Stimulated activated naive CD8-positive, alpha-beta T cell treated with anti-CD3 and anti-CD28 coated beads, Interleukin-15, amount 100 ng/mL, for 72 hours (primary cell): Measurements from ENCODE around the gene AKTIP.
"Not testable (repeated sequence)": the region's sequence is repeated elsewhere in the genome, so short reads cannot be mapped to it uniquely, and the experiment has no call there.

Experiments used
- ATAC-seq: fragments of 150-1000 bp; cut with Tn5 transposase; 2 replicates; pipeline ENCODE4 v1.10.0; 2021; ENCODE audit warnings: mild to moderate bottlenecking, moderate library complexity
- DNase-seq, 2 donors: peaks; one replicate each; pipeline ENCODE4 v3.0.0; 2021 to 2022
- H3K27ac Mint-ChIP-seq, 2 donors: one replicate each; pipeline ENCODE4 v1.8.0; 2022; ENCODE audit warnings: mild to moderate bottlenecking in 2 of 2, mixed read lengths in 2 of 2, moderate library complexity in 2 of 2
- H3K27me3 Mint-ChIP-seq: one replicate; pipeline ENCODE4 v1.8.0; 2022; ENCODE audit warnings: mixed read lengths
- H3K4me1 Mint-ChIP-seq: one replicate; pipeline ENCODE4 v1.8.0; 2022; ENCODE audit warnings: mild to moderate bottlenecking, mixed read lengths
- H3K4me3 Mint-ChIP-seq, 2 donors: one replicate each; pipeline ENCODE4 v1.8.0; 2022; ENCODE audit warnings: mild to moderate bottlenecking in 2 of 2, mixed read lengths in 2 of 2, moderate library complexity in 1 of 2
- H3K9me3 Mint-ChIP-seq, 2 donors: one replicate each; pipeline ENCODE4 v1.8.0; 2022; ENCODE audit warnings: mixed read lengths in 2 of 2

Gene AKTIP

DNA sequence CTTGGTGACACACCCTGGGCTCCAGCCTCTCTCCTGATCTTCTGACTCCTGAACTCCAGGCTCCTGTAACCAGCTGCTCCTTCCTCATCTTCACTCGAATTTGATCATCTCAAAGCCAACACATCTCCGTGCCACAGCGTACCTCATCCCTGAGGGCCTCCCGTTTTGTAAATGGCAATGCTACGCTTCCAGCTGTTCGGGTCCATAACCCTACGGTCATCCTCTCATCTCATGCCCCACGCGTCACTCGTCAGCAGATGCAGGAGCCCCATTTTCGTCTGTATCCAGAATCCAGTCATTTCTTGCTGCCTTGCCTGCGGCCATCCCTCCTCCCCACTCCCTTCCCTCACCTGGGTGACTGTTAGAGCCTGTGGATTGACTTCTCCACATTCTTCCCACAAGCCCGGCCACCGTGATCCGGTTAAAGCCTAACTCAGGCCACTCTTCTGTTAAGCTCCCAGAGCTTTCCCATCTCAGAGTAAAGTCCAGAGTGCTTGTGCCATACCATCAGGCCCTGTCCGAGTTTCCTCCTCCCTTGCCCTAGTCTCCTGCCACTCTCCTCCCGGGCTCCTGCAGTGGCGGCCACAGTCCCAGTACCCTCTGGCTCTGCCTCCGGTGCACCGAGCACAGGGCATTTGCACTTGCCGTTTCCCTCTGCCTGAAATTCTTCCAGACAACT is 20.3 kb upstream of the AKTIP start:
- Mint-ChIP-seq H3K27ac (peak overlapping the region in 1 of 2 donors; percentile 28), H3K27me3 (peaks cover 16% of the 10 kb centered on the region), H3K9me3 (no peaks in the 10 kb centered on the region), H3K4me1 (peaks cover 28% of the 10 kb centered on the region), H3K4me3 (no peak overlapping the region)
- ATAC-seq: no peak
- DNase-seq: no peak

DNA sequence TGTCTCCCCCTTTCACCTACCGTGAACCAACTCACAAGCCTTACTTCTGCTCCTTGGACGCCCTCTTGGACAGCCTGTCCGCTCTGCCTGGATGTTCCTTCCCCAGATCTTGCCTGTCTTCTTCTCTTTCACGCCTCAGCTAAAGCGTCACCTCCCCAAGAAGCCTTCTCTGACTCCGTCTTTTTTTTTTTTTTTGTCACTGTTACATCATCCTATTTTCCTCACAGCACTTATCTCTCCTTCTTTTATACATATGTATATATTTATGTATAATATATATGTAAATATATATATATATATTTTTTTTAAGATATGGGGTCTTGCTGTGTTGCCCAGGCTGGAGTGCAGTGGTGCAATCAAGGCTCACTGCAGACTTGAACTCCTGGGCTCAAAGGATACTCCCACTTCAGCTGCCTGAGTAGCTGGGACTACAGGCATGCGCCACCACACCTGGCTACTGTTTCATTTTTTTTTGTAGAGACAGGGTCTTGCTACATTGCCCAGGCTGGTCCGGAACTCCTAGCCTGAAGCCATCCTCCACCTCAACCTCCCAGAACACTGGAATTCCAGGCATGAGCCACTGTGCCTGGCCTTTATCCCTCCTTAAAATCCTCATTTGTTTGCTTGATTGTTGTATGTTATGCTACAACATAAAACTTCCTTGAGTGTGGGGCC is 16.5 kb upstream of the AKTIP start:
- Mint-ChIP-seq H3K4me3 (peak overlapping the region; percentile 64 to 78), H3K9me3 (no peaks in the 10 kb centered on the region), H3K4me1 (peaks cover 50% of the 10 kb centered on the region), H3K27ac (peak overlapping the region; percentile 0 to 90), H3K27me3 (peaks cover 24% of the 10 kb centered on the region)
- DNase-seq (no peak), ATAC-seq (no peak)

DNA sequence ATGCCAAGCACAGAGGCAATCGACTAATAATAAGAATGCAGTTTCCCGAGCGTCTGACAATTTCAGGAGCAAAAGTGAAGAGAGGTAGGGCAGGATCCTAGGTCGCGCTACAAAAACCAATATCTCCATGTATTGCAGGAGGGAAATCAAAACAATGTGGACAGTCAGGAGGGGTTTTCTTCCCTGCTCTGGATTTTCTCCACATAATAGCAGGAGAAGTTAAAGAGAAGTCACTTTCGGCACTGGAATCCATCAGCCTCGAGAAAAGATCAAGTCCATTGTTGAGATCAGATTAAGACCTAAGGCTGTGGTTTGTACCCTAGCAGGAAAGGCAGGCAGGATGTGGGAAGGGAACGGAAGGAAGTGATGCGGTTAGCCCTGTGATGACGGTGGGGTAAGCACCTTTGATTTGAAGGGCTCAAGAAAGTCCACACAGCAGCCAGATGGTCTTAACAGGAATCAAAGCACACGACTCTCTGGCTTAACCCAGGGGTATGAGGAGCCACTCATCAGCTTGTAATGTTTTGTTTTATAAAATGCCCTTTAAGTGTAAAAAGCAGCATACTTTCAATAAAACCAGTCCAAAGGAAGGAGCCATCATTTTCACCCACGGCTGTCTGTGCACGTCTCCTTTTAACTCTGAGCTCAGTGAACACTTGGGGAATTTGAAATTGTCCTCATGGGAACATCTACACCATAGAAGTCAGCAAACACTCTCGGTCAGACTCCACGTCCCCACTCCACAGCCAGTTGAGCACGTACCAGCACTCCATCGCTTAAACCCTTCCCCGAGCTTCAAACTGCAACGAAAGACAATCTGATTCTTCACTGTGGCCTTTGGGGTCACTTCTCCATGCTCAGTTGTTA is 15.8 kb upstream of the AKTIP start:
- peak; percentile 98 for ATAC-seq
- H3K9me3 Mint-ChIP-seq: no peaks in the 10 kb centered on the region
- peaks cover 50% of the 10 kb centered on the region for H3K4me1 Mint-ChIP-seq

DNA sequence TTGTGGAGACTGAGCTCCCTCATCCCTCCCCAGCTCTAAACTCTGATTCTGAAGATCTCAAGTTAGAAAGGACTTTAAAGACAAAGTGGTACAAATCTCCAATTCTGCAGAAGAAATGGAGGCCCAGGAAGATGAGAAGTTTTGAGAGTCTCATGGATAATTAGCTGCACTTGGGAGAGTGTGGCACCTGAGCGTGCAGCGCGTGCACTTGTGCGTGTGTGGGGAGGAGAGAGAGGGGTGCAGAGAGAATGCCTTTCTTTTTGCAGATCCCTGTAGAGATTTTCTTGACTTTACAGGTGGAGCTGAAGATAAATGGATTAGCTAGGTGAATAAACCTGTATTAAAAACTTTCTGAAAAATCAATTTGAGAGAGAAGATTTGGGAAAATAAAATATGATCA is 14.8 kb upstream of the AKTIP start:
- no peak overlapping the region for H3K27ac Mint-ChIP-seq
- H3K27me3 Mint-ChIP-seq: peaks cover 12% of the 10 kb centered on the region
- no peak for DNase-seq
- H3K4me3 Mint-ChIP-seq: peak overlapping the region; percentile 3 to 28
- peaks cover 0 to 1% of the 10 kb centered on the region in 2 donors for H3K9me3 Mint-ChIP-seq
- H3K4me1 Mint-ChIP-seq: peaks cover 50% of the 10 kb centered on the region
- no peak for ATAC-seq

More for the DNA sequence above, 15.8 kb upstream of the AKTIP start:
- peak overlapping the region; percentile 14 to 90 for H3K27ac Mint-ChIP-seq
- DNase-seq: peak; percentile 60 to 77
- H3K4me3 Mint-ChIP-seq: peak overlapping the region; percentile 64 to 78
- H3K27me3 Mint-ChIP-seq: peaks cover 20% of the 10 kb centered on the region

DNA sequence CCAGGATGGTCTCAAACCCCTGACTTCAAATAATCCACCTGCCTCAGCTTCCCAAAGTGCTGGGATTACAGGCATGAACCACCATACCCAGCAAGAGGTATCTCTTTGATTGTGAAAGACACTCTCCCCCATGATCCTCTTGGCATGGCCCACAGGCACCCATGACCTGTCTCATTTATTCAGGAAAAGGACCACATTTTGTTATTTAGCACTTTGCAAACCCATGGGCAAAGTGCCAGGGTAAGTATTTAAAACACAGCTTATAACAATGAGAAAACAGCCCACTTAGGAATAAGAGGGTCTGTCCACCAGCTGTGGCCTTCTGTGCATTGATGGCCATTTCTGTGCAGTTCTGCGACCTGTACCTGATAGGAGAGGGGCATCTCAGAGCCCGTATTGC is 12.8 kb upstream of the AKTIP start:
- H3K9me3 Mint-ChIP-seq: peaks cover 0 to 5% of the 10 kb centered on the region in 2 donors
- no peak overlapping the region for H3K27ac Mint-ChIP-seq
- DNase-seq (no peak), ATAC-seq (no peak)
- peaks cover 51% of the 10 kb centered on the region for H3K4me1 Mint-ChIP-seq
- H3K4me3 Mint-ChIP-seq: no peak overlapping the region
- H3K27me3 Mint-ChIP-seq: peaks cover 30% of the 10 kb centered on the region

DNA sequence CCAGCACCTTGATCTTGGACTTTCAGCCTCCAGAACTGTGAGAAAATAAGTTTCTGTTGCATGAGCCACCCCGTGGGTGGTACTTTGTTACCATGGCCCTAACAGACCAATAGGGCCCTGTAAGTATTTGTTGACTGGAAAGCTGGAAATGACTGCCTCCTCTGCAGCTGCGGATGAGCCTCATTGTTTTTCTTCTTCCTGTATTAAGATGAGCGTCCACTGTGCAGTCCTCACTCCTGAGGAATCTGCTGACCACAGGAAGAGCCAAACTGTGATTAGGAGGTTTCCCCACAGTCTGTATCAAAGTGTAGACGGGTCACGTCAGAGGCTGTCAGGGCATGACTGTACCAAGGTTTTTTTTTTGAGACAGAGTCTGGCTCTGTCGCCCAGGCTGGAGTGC is 12.2 kb upstream of the AKTIP start:
- H3K4me3 Mint-ChIP-seq: no peak overlapping the region
- H3K4me1 Mint-ChIP-seq: peaks cover 51% of the 10 kb centered on the region
- H3K27me3 Mint-ChIP-seq: peaks cover 32% of the 10 kb centered on the region
- DNase-seq: no peak
- no peak for ATAC-seq
- H3K27ac Mint-ChIP-seq: no peak overlapping the region
- H3K9me3 Mint-ChIP-seq: peaks cover 0 to 5% of the 10 kb centered on the region in 2 donors

DNA sequence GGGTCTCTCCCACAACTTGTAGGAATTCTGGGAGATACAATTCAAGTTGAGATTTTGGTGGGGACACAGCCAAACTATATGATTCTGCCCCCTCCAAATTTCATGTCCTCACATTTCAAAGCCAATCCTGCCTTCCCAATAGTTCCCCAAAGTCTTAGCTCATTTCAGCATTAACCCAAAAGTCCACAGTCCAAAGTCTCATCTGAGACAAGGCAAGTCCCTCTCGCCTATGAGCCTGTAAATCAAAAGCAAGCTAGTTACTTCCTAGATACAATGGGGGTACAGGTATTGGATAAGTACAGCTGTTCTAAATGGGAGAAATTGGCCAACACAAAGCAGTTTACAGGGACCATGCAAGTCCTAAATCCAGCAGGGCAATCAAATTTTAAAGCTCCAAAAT is 9.8 kb upstream of the AKTIP start:
- not testable (repeated sequence) for ATAC-seq, H3K27ac Mint-ChIP-seq, H3K4me3 Mint-ChIP-seq, DNase-seq, H3K9me3 Mint-ChIP-seq
- peaks cover 38% of the 10 kb centered on the region for H3K4me1 Mint-ChIP-seq
- peaks cover 32% of the 10 kb centered on the region for H3K27me3 Mint-ChIP-seq

DNA sequence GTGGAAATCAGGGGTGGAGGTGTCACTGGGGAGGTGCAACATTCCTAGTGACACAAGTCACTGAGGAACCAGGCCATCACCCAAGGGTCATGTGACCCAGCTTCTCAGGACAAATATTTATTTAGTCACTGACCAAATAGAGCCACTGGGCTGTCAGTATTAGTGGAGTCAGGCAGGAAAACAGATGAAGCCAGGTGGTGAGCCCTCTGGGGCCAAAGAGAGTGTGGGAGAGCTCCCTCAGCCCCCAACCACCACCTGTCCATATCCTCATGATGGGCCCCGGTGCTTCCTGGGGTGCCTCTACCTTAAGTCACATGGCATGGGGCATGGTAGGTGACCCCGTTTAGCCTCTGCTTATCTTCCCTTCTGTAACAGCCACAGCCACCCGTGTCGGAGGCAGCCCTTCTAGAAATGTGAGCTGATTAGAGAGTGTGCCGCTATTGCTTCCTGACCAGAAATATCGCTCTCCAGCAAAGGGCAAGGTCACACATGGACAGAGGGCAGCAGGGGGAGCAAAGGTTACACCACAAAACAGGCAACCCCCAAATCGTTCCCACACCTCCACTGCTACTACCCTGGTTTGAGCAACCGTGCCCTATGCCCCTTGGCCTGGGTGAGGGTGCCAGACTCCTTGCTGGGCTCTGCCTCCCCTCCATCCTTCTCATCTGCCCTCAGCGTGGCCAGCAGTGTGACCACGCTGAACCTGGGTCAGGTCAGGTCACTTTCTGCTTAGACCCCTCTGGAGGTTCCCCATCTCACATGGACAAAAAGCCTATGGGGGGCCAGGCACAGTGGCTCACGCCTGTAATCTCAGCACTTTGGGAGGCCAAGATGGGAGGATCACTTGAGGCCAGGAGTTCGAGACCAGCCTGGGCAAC is 8.6 kb upstream of the AKTIP start:
- no peak for DNase-seq
- Mint-ChIP-seq H3K9me3 (peaks cover 0 to 5% of the 10 kb centered on the region in 2 donors), H3K4me1 (peaks cover 35% of the 10 kb centered on the region), H3K27me3 (peaks cover 32% of the 10 kb centered on the region), H3K27ac (no peak overlapping the region), H3K4me3 (no peak overlapping the region)
- no peak for ATAC-seq

DNA sequence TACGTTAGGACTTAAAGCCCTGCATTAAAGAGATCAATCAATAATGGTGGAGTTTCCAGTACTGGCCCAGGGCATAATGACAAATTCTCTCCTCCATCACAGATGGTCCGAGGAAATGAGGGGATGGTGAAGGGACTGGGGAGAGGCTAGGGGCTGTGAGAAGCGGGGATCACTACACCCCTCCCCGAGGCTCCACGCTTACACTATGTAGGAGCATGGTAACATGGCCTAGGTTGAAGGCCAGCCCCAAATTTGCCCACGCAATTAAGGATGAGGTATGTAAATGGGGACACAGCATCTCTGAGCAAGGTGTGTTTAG is 8.0 kb upstream of the AKTIP start:
- Mint-ChIP-seq H3K4me3 (no peak overlapping the region), H3K4me1 (peaks cover 35% of the 10 kb centered on the region), H3K27me3 (peaks cover 29% of the 10 kb centered on the region), H3K27ac (no peak overlapping the region), H3K9me3 (peaks cover 0 to 5% of the 10 kb centered on the region in 2 donors)
- ATAC-seq (no peak), DNase-seq (no peak)

DNA sequence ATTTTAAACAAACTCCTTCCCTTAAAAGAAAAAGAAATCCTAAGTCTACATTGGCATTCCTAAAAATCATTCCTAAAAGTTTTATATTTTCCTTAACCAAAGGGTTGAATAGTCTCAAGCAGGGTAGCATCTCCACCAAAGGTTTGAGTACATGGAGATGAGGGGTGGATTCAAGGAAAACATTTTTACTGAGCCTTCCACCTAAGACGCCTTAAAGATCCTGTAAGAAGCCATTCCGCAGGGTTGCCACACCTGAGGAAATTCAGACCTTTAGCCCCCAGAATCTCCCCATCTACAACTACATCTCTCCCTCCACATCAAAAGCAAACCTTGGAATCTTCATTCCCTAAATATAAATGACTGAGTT is 7.7 kb upstream of the AKTIP start:
- no peak overlapping the region for H3K4me3 Mint-ChIP-seq
- H3K4me1 Mint-ChIP-seq: peaks cover 31% of the 10 kb centered on the region
- ATAC-seq: no peak
- H3K9me3 Mint-ChIP-seq: peaks cover 0 to 5% of the 10 kb centered on the region in 2 donors
- H3K27ac Mint-ChIP-seq: peak overlapping the region in 1 of 2 donors; percentile 49
- DNase-seq: no peak
- peaks cover 25% of the 10 kb centered on the region for H3K27me3 Mint-ChIP-seq

DNA sequence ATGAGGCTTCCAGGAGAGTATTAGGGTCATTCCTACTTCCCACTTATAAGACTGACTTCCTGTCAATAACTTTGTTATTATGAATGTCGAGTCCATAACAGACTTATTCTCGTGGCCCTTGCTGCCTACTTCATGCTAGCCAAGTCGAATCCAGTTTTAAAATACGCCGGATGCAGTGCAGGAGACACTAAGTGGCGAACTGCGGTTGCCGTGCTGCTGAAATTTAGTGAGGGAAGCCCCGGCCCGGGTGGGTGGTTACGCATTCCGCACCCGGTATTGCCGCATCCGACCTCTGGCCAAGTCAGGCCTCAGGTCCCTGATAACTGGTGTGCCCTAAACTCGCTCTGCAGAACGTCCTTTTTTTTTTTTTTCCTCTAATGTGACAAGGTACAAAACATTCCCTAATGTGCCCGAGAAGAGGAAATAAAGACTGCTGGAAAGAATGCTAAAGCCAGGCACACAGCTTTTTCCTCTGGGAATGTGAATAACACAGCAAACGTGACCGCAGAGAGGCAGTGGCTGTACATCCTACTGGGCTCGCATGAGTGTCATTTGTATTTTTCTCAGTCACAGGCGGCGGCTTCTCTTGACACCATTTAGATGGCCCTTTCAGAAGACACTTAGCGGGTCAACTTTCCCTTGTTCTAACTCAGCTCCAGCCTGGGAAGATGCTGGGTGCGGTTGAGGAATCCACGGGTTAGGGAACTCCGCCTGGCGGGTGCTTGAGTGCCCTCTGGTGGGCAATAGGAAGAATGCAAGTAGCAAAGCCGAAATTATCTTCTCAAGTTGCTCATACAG is 7.1 kb upstream of the AKTIP start:
- peaks cover 32% of the 10 kb centered on the region for H3K4me1 Mint-ChIP-seq
- H3K9me3 Mint-ChIP-seq: peaks cover 0 to 5% of the 10 kb centered on the region in 2 donors
- H3K4me3 Mint-ChIP-seq: peak overlapping the region; percentile 21 to 61
- peak overlapping the region; percentile 15 to 49 for H3K27ac Mint-ChIP-seq
- ATAC-seq: peak; percentile 58
- peaks cover 24% of the 10 kb centered on the region for H3K27me3 Mint-ChIP-seq
- DNase-seq: peak; percentile 32 to 40

DNA sequence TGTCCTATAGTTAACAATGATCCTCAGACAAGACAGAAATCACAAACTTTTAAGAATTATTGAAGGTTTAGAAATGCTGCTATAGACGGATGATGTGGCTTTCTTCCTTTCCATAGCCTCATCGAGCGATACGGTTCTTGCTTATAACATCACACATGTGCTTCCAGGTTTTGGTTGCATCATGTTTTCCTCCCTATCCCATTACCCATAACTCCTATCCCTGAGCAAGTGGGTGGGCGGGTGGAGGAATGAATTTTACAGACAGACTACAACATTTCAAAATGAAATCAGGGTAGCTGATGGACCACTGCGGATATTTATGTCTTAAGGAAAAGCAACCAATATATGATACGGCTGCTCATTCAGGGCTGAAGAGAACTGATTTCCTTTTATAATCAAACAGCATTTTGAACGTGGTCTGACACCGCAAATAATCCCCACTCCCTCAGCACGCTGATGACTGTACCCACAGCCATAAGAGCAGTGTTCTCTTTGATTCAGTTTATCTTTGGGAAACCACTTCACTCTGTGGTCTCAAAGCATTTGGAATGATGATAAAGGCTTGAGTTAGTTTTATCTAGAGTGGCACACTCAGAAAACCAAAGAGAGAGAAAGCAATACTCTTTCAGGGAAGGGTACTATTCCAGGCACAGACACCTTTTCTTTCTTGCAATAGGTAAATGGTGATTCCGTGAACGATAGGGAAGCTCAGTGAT is 4.6 kb upstream of the AKTIP start:
- Mint-ChIP-seq H3K4me3 (no peak overlapping the region), H3K9me3 (peaks cover 0 to 1% of the 10 kb centered on the region in 2 donors), H3K27me3 (peaks cover 20% of the 10 kb centered on the region), H3K27ac (no peak overlapping the region), H3K4me1 (peaks cover 45% of the 10 kb centered on the region)
- no peak for DNase-seq
- ATAC-seq: no peak

DNA sequence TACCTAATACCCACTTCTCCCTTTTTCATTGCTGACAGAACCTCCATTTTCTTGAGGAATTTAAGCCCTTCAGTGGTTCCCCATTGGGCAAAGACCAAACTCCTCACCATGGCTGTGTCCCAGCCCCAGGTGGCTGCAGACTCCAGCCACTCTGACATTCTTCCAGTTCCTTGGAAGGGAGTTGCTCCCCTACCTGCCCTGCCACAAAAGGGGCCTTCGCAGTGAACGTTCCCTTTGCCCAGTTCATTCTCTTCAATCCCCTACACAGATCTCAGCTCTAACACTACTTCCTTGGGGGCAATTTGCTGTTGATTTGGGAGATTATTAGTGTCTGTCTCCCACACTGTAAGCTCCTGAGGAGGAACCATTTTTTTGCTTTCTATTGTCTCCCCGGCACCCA is 3.2 kb upstream of the AKTIP start:
- DNase-seq: no peak
- Mint-ChIP-seq H3K9me3 (no peaks in the 10 kb centered on the region), H3K4me3 (no peak overlapping the region), H3K27me3 (peaks cover 7% of the 10 kb centered on the region), H3K27ac (no peak overlapping the region), H3K4me1 (peaks cover 51% of the 10 kb centered on the region)
- no peak for ATAC-seq

DNA sequence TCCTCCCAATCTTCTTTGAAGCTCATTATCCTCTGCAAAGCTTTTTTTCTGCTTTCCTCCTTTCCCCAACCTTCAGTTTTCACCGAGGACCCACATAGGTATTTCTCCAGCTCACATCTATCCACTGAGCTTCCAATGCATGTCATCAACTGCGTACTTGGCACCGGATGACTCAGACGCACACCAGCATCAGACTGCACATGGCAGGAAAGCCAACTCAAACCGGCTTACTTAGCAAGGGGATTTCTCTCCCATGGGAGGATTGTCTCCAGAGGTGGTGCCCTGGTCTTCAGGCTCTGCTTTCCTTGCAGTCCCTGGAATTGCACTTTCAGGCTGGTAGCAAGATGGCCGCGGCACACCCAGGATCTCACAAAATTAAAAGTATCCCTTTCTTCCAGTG is 1.7 kb upstream of the AKTIP start:
- H3K27me3 Mint-ChIP-seq: no peaks in the 10 kb centered on the region
- peak overlapping the region; percentile 93 to 95 for H3K4me3 Mint-ChIP-seq
- no peaks in the 10 kb centered on the region for H3K9me3 Mint-ChIP-seq
- H3K27ac Mint-ChIP-seq: peak overlapping the region in 1 of 2 donors; percentile 93
- H3K4me1 Mint-ChIP-seq: peaks cover 51% of the 10 kb centered on the region
- no peak for ATAC-seq
- DNase-seq: no peak
